GM13977 (cell line): ENCODE measurements around the gene SYNGR1.

Source experiments
- DNase-seq: peaks from one replicate; pipeline ENCODE4 v3.0.0; 2012; ENCODE audit warnings: low spot score
- CTCF ChIP-seq: IDR thresholded peaks from 2 replicates; pipeline ENCODE4 v1.5.1; 2012; ENCODE audit warnings: mild to moderate bottlenecking, control low read depth; ENCODE audit not compliant: insufficient read depth; ENCODE audit errors: extremely low read depth, missing control alignments
- in situ Hi-C: fragments of 300-500 bp; cut with MboI; formaldehyde crosslinking; loops from one replicate; pipeline ENCODE4 v1.12.0; 2022; ENCODE audit warnings: low sequenced_read_pairs, low pct_unique_long_range_greater_than_20kb, mixed read lengths, inconsistent platforms; ENCODE audit not compliant: unreplicated experiment

Gene SYNGR1

DNA sequence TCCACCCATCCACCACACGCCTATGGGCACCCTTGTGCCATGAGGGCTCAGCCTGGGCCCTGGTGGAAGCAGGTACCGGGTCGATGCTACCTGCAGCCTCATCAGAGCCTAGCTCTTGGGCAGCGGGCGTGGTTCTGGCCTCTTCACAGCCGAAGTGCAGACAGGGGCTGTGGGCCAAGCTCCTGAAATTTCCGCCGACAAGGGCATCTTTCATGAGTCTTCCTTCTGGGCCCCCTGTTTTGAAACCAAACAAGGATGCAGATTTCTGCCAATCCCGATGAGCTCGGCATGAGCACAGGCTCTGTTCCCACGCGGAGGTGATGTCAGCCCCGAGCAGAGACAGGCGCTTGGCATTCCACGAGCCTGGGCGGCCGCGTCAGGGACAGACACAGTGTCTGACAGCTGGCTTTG, 84.5 kb downstream of the SYNGR1 start:
- DNase-seq: no peak
- no peak for TF ChIP-seq CTCF
- in situ Hi-C loops: no loop called here

DNA sequence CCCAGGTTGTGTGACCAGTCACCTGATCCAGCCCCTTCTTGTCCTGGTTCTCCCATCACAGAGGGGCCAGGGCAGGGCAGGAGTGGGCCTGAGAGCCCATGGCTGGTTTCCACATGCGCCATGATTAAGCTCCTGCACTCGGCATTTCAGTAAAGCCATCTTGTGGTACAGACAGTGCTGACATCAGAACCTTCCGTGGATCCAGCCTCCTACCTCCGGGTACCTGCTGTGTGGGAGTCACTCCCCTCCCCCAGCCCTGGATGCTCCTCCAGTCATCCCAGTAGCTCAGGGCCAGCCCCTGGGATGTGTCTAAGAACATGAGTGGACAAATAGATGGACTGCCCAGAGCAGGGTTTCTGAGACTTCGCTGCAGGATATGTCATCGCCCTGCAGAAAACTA, 84.9 kb downstream of the SYNGR1 start:
- in situ Hi-C loops: no loop called here
- no peak for TF ChIP-seq CTCF
- no peak for DNase-seq
